Small intestine (tissue), 7 donors: Measurements from ENCODE around the gene COL7A1. TPM values are rescaled to one million over a fixed set of nuclear protein-coding genes. Genes with fewer than 3 reads are reported as not detected.

Experiments used
- DNase-seq, 2 donors: peaks; one replicate each; pipeline versions ENCODE4 v3.0.0 to v3.0.0-alpha.2; 2013
- FAIRE-seq: peaks from 2 replicates; lab custom pipeline; 2012; peaks lifted over from hg19 to GRCh38; lab: Jason Lieb, UNC
- H3K27ac ChIP-seq, 3 donors: one replicate each; pipeline ENCODE4 v1.5.1; 2013; ENCODE audit warnings: low read length in 2 of 3, mild to moderate bottlenecking in 2 of 3, control low read depth in 1 of 3, inconsistent platforms in 1 of 3, low read depth in 1 of 3, moderate library complexity in 1 of 3
- H3K27me3 ChIP-seq, 3 donors: one replicate each; pipeline ENCODE4 v1.6.1; 2013; ENCODE audit warnings: low read length in 3 of 3, inconsistent platforms in 1 of 3; ENCODE audit not compliant: control insufficient read depth in 3 of 3, insufficient read depth in 3 of 3
- H3K36me3 ChIP-seq, 3 donors: one replicate each; pipeline ENCODE4 v1.6.1; 2013; ENCODE audit warnings: low read length in 3 of 3, inconsistent platforms in 1 of 3, low read depth in 1 of 3, mild to moderate bottlenecking in 1 of 3, moderate library complexity in 1 of 3; ENCODE audit not compliant: control insufficient read depth in 3 of 3, insufficient read depth in 2 of 3
- H3K4me1 ChIP-seq, 3 donors: one replicate each; pipeline ENCODE4 v1.6.1; 2013; ENCODE audit warnings: low read length in 2 of 3, inconsistent platforms in 1 of 3, low read depth in 1 of 3, mild to moderate bottlenecking in 1 of 3, moderate library complexity in 1 of 3; ENCODE audit not compliant: control insufficient read depth in 3 of 3, insufficient read depth in 2 of 3
- H3K4me3 ChIP-seq, 3 donors: one replicate each; pipeline ENCODE4 v1.5.1; 2013; ENCODE audit warnings: low read length in 3 of 3, control low read depth in 1 of 3, inconsistent platforms in 1 of 3, low read depth in 1 of 3, mild to moderate bottlenecking in 1 of 3, moderate library complexity in 1 of 3
- H3K9me3 ChIP-seq, 2 donors: one replicate each; pipeline ENCODE4 v1.6.1; 2013; ENCODE audit warnings: low read depth in 1 of 2, low read length in 1 of 2; ENCODE audit not compliant: control insufficient read depth in 2 of 2, insufficient read depth in 1 of 2
- WGBS, 3 donors: extraction: QIAGEN DNeasy Blood & Tissue Kit; methylation state at CpG; one replicate each; pipeline ENCODE4 v1.1.7; 2013; 5-methylcytosine and 5-hydroxymethylcytosine counted together
- polyA plus RNA-seq, 4 donors: library from polyadenylated mRNA; stranded (reverse) in 3 of 4; unstranded in 1 of 4; fragments of 200-250 nt in 3 of 4; fragments of 120-200 nt in 1 of 4; gene quantifications; one replicate each; pipeline versions ENCODE4 v1.2.1 to v1.2.3, GENCODE V29; 2013
- donor health status: healthy with polysubstance abuse.
- donor health status: control.
- donor health status: control.
- donor health status: Bipolar disorder and iron deficiency.
- donor health status: healthy.

The COL7A1 gene
- polyA plus RNA-seq, 4 donors, result 8.0 to 120 (median 19.3) TPM

DNA sequence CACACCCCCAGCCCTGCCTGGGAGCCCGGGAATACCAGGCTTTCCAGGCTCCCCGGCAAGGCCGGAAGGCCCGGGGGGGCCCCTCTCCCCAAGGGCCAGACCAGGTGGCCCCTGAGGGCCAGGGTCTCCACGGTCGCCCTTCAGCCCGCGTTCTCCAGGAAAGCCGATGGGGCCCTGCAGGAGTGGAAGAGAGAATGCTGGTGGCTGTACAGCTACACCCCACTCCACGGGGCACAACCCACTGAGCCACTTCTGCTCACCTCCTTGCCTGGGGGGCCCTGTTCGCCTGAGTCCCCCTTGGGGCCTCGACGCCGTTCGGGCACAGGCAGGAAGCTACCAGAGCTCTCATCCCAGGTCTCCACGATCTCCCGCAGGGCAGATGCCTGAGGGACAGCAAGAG is 19.8 kb downstream of the COL7A1 start:
- H3K4me3 ChIP-seq, result no peak overlapping the region
- 86 to 88% (median 87%) methylated on average over 16 to 17 of the region's 17 CpGs for WGBS, 3 donors
- H3K9me3 ChIP-seq, result no peaks in the 10 kb centered on the region
- H3K27ac ChIP-seq, result no peak overlapping the region
- DNase-seq (no peak), FAIRE-seq (no peak)
- H3K27me3 ChIP-seq, result no peaks in the 10 kb centered on the region
- H3K36me3 ChIP-seq, result peaks cover 0 to 74% (median 0%) of the 10 kb centered on the region in 3 donors
- peaks cover 0 to 12% (median 0%) of the 10 kb centered on the region in 3 donors for H3K4me1 ChIP-seq

DNA sequence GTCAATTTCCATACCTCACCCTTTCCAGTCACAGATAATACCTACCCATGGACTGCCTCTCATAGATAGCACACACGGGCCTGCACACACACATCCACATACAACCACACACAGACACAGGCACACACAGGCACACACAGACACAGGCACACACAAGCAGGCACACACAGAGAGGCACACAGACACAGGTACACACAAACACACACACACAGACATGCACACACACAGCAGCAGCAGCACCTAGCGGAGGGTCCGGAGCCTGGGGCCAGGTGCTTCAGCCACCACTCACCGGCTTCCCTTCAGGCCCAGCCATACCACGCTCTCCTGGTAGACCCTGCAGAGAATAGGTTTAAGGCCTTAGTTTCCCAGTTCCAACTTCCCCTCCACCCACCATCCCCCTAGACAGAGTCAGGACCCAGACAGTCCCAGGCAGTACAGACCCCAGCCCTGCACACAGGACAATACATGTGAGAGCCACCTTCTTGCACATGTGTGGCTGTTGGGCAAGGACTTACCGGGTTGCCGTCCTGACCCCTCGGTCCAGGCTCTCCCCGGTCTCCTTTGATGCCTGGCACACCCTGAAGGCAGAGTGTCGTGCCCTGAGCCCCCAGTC is 21.1 kb downstream of the COL7A1 start:
- Histone ChIP-seq H3K4me3 (no peak overlapping the region), H3K27ac (no peak overlapping the region), H3K27me3 (no peaks in the 10 kb centered on the region), H3K36me3 (peaks cover 0 to 77% (median 0%) of the 10 kb centered on the region in 3 donors), H3K9me3 (no peaks in the 10 kb centered on the region), H3K4me1 (peaks cover 0 to 12% (median 0%) of the 10 kb centered on the region in 3 donors)
- DNase-seq, result no peak
- WGBS, 3 donors, result 92 to 95% (median 94%) methylated on average over 10 of the region's 10 CpGs
- FAIRE-seq, result no peak

DNA sequence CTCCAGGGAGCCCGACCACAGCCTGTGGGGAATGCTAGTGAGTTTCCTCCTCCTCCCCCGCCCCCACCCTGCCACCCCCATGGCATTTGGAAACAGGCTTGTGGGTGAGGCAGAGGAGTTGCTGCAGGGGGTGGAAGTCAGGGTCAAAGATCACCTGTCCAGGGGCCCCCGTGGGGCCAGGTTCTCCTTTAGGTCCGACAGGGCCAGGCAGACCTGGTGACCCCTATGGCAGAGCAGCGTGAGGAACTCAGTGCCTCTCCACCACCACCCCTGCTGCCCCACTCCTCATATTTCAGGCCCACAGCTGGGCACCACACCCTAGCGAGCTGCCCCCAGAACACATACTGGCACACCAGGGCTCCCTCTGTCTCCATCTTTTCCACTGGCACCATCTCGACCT is 22.6 kb downstream of the COL7A1 start:
- Histone ChIP-seq H3K27me3 (no peaks in the 10 kb centered on the region), H3K4me3 (no peak overlapping the region), H3K9me3 (no peaks in the 10 kb centered on the region), H3K36me3 (peaks cover 0 to 77% (median 0%) of the 10 kb centered on the region in 3 donors), H3K27ac (no peak overlapping the region), H3K4me1 (peaks cover 0 to 12% (median 0%) of the 10 kb centered on the region in 3 donors)
- DNase-seq (peak in 1 of 2 donors; percentile 29), FAIRE-seq (no peak)
- WGBS, 3 donors, result 52 to 66% (median 62%) methylated on average over 6 to 7 of the region's 7 CpGs

DNA sequence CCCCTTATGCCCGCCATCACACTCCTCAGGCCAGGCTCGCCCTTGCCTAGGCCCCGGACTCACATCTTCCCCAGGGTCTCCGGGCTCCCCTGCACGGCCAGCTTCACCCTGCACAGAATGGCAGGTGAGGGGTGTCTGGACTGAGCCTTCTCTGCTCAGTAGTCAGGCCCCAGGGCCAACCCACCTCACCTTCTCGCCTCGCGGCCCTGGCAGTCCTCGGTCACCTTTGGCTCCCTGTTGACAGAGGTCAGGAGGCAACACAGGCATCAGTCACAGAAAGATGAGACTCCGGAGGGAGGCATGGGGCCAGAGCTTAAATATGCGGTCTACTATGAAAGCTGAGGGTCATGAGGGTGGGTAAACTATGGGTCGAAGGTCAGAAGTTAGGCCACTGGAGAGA is 23.2 kb downstream of the COL7A1 start:
- peaks cover 0 to 74% (median 0%) of the 10 kb centered on the region in 3 donors for H3K36me3 ChIP-seq
- no peaks in the 10 kb centered on the region for H3K27me3 ChIP-seq
- peaks cover 0 to 12% (median 0%) of the 10 kb centered on the region in 3 donors for H3K4me1 ChIP-seq
- no peak overlapping the region for H3K27ac ChIP-seq
- H3K9me3 ChIP-seq, result no peaks in the 10 kb centered on the region
- 77 to 84% (median 78%) methylated on average over 11 to 12 of the region's 12 CpGs for WGBS, 3 donors
- DNase-seq (no peak), FAIRE-seq (no peak)
- H3K4me3 ChIP-seq, result no peak overlapping the region

DNA sequence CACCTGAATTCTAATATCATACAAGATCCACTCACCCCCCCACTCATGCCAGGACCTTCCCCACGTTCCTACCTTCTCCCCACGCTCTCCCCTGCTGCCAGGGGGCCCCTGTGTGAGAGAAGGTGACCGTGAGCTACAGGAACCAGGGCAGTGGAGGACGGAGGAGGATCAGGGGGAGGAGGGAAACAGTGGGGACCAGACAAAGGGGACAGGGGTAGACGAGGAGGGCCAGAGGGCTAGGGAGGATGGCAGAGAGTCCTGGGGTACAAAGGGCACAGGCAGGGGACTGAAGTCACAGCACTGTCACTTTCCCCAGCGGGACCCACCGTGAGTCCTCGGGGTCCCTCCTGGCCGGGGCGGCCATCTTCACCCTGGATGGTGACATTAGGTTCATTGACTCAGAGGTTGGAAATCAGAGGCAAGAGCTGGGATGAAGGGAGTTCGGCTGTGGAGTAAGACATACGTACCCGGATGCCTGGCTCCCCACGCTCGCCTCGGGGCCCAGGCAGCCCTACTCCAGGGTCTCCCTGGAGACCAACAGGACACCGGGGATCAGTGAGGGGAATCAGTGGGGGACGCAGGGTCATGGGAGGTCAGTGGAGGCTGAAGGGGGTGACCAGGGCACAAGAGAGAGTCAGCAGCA is 25.2 kb downstream of the COL7A1 start:
- Histone ChIP-seq H3K27ac (no peak overlapping the region), H3K4me3 (no peak overlapping the region), H3K4me1 (peaks cover 0 to 12% (median 0%) of the 10 kb centered on the region in 3 donors), H3K27me3 (no peaks in the 10 kb centered on the region), H3K9me3 (no peaks in the 10 kb centered on the region), H3K36me3 (peaks cover 0 to 72% (median 0%) of the 10 kb centered on the region in 3 donors)
- WGBS, 3 donors, result 75 to 88% (median 77%) methylated on average over 16 to 18 of the region's 18 CpGs
- FAIRE-seq (no peak), DNase-seq (no peak)

DNA sequence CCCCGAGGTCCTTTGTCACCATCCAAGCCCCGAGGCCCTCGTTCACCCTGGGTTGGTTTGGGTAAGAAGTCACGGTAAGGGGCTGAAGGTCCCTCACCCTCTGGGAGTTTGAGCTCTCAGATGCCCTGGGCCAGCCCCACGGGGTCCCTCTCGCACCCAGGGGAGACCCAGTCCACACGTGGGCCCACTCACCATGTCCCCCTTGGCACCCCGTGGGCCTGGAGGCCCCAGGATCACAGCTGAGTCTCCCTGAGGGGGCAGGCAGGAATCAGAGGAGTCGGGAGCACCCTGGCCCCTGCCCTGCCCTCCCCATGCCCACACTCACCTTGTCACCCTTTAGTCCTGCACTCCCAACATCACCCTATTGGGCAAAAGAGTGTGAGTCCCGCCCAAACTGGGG is 25.7 kb downstream of the COL7A1 start:
- DNase-seq, result no peak
- no peaks in the 10 kb centered on the region for H3K9me3 ChIP-seq
- no peaks in the 10 kb centered on the region for H3K27me3 ChIP-seq
- no peak overlapping the region for H3K4me3 ChIP-seq
- no peak overlapping the region for H3K27ac ChIP-seq
- peaks cover 0 to 12% (median 0%) of the 10 kb centered on the region in 3 donors for H3K4me1 ChIP-seq
- 85 to 90% (median 87%) methylated on average over 9 to 10 of the region's 10 CpGs for WGBS, 3 donors
- FAIRE-seq, result no peak
- peaks cover 0 to 76% (median 0%) of the 10 kb centered on the region in 3 donors for H3K36me3 ChIP-seq

DNA sequence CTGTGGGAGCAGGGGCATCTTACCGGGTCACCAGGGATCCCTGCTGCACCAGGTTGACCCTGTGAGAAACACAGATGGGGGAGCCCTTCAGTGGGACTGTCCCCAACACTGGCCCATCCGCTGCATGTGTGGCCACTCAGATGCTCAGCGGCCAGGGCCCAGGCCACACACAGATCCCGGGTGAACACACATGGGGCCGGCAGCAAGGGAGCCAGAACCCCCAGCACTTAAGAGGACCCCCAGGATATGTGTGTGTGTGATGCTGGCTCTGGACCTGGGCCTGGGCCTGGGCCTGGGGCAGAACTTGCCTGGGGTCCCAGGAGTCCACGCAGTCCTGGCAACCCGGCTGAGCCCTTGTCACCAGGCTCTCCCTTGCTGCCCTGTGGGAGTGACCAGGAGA is 26.7 kb downstream of the COL7A1 start:
- H3K27ac ChIP-seq, result no peak overlapping the region
- DNase-seq, result no peak
- 90 to 99% (median 92%) methylated on average over 7 of the region's 7 CpGs for WGBS, 3 donors
- H3K4me3 ChIP-seq, result no peak overlapping the region
- no peaks in the 10 kb centered on the region for H3K9me3 ChIP-seq
- peaks cover 0 to 74% (median 0%) of the 10 kb centered on the region in 3 donors for H3K36me3 ChIP-seq
- no peaks in the 10 kb centered on the region for H3K27me3 ChIP-seq
- peaks cover 0 to 12% (median 0%) of the 10 kb centered on the region in 3 donors for H3K4me1 ChIP-seq
- FAIRE-seq, result no peak

DNA sequence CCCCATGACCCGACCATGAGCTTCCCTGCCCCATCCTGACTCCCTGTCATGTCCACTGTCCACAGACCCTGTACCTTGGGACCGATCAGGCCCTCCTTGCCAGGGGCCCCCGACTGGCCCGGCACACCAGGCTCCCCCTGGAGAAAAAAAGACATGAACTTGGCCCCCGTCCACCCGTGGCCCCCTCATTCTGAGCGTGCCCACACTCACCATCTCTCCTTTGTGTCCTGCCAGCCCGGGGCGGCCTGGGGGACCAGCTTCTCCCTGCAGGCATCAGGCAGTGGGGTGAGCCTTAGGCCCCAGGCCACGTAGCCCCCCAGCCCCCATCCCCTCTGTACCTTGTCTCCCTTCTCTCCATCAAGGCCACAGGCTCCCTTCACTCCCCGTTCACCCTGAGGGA is 27.6 kb downstream of the COL7A1 start:
- no peak for FAIRE-seq
- H3K27me3 ChIP-seq, result no peaks in the 10 kb centered on the region
- H3K27ac ChIP-seq, result no peak overlapping the region
- H3K36me3 ChIP-seq, result peaks cover 0 to 64% (median 0%) of the 10 kb centered on the region in 3 donors
- 85 to 91% (median 90%) methylated on average over 11 of the region's 11 CpGs for WGBS, 3 donors
- no peak overlapping the region for H3K4me3 ChIP-seq
- H3K9me3 ChIP-seq, result no peaks in the 10 kb centered on the region
- no peak for DNase-seq
- H3K4me1 ChIP-seq, result peaks cover 0 to 8% (median 0%) of the 10 kb centered on the region in 3 donors
